GM23338 (cell line): ENCODE results near the gene MEPE. TPM values are rescaled to one million over a fixed set of nuclear protein-coding genes. Genes with fewer than 3 reads are reported as not detected.

ENCODE experiments used
- ATAC-seq: fragments of 200-7000 bp; cut with Tn5 transposase; 3 replicates; pipeline ENCODE4 v1.9.1; 2020
- DNase-seq: peaks from one replicate; pipeline ENCODE4 v3.0.0-alpha.2; 2015; ENCODE audit warnings: low spot score
- H2AFZ ChIP-seq: fragments of 200-600 bp; sonication (generic); 2 replicates; pipeline ENCODE4 v1.8.0; 2016; ENCODE audit warnings: antibody characterized with exemption, mild to moderate bottlenecking, moderate library complexity
- H3F3A ChIP-seq: fragments of 200-600 bp; sonication (generic); replicated peaks from 2 replicates; pipeline ENCODE4 v1.8.0; 2017; ENCODE audit warnings: antibody characterized with exemption, mixed run types, low read depth
- H3K27ac ChIP-seq: fragments of 200-600 bp; sonication (generic); 2 replicates; pipeline ENCODE4 v1.6.1; 2016; ENCODE audit warnings: low read depth
- H3K27me3 ChIP-seq: fragments of 200-600 bp; sonication (generic); 2 replicates; pipeline ENCODE4 v1.8.0; 2016; ENCODE audit warnings: mild to moderate bottlenecking, mixed run types, moderate library complexity; ENCODE audit not compliant: insufficient read depth
- H3K36me3 ChIP-seq: fragments of 200-600 bp; sonication (generic); 2 replicates; pipeline ENCODE4 v1.8.0; 2016; ENCODE audit warnings: mild to moderate bottlenecking; ENCODE audit not compliant: insufficient read depth
- H3K4me1 ChIP-seq: fragments of 200-600 bp; sonication (generic); 2 replicates; pipeline ENCODE4 v1.8.0; 2016; ENCODE audit warnings: mild to moderate bottlenecking, moderate library complexity; ENCODE audit not compliant: insufficient read depth
- H3K4me2 ChIP-seq: fragments of 200-600 bp; sonication (generic); 2 replicates; pipeline ENCODE4 v1.7.1; 2017; ENCODE audit warnings: mixed run types
- H3K4me3 ChIP-seq: fragments of 200-600 bp; sonication (generic); 2 replicates; pipeline ENCODE4 v1.6.1; 2016; ENCODE audit warnings: mixed run types
- H3K79me2 ChIP-seq: fragments of 200-600 bp; sonication (generic); replicated peaks from 2 replicates; pipeline ENCODE4 v1.8.0; 2017; ENCODE audit warnings: mild to moderate bottlenecking; ENCODE audit not compliant: insufficient read depth
- H3K9me2 ChIP-seq: fragments of 200-600 bp; sonication (generic); 2 replicates; pipeline ENCODE4 v1.8.0; 2017; ENCODE audit not compliant: insufficient read depth
- H4K20me1 ChIP-seq: fragments of 200-600 bp; sonication (generic); replicated peaks from 2 replicates; pipeline ENCODE4 v1.8.0; 2017; ENCODE audit warnings: mild to moderate bottlenecking; ENCODE audit not compliant: insufficient read depth
- H3K27ac Mint-ChIP-seq: 2 replicates; pipeline ENCODE4 v1.8.0; 2020; ENCODE audit warnings: inconsistent platforms, mild to moderate bottlenecking, moderate library complexity, mixed read lengths
- H3K27me3 Mint-ChIP-seq: 3 replicates; pipeline ENCODE4 v1.8.0; 2022; ENCODE audit warnings: low read depth, mild to moderate bottlenecking, moderate library complexity, mixed read lengths, inconsistent platforms; ENCODE audit not compliant: insufficient read depth, poor library complexity
- H3K36me3 Mint-ChIP-seq: 3 replicates; pipeline ENCODE4 v1.8.0; 2021; ENCODE audit warnings: low read depth, mild to moderate bottlenecking, inconsistent platforms, moderate library complexity, mixed read lengths
- H3K4me1 Mint-ChIP-seq: 3 replicates; pipeline ENCODE4 v1.8.0; 2020; ENCODE audit warnings: mild to moderate bottlenecking, inconsistent platforms, mixed read lengths
- H3K4me3 Mint-ChIP-seq: 3 replicates; pipeline ENCODE4 v1.8.0; 2021; ENCODE audit warnings: moderate library complexity, mild to moderate bottlenecking, inconsistent platforms, mixed read lengths
- H3K9me3 Mint-ChIP-seq: 3 replicates; pipeline ENCODE4 v1.8.0; 2020; ENCODE audit warnings: moderate library complexity, mild to moderate bottlenecking, inconsistent platforms, mixed read lengths
- CREB1 ChIP-seq: fragments of 250-450 bp; sonication (Bioruptor Pico); IDR thresholded peaks from 2 replicates; pipeline ENCODE4 v1.5.0; 2020; ENCODE audit warnings: low read depth, mild to moderate bottlenecking, moderate library complexity
- EZH2 ChIP-seq: fragments of 200-600 bp; sonication (generic); IDR thresholded peaks from one replicate; pipeline ENCODE4 v1.8.0; 2017; ENCODE audit warnings: antibody characterized with exemption, mild to moderate bottlenecking, low read depth; ENCODE audit not compliant: unreplicated experiment
- EZH2phosphoT487 ChIP-seq: fragments of 200-600 bp; sonication (generic); IDR thresholded peaks from one replicate; pipeline ENCODE4 v1.8.1; 2018; ENCODE audit warnings: antibody characterized with exemption; ENCODE audit not compliant: unreplicated experiment
- JUNB ChIP-seq: IDR thresholded peaks from one replicate; pipeline ENCODE4 v1.6.1; 2016; ENCODE audit warnings: antibody characterized with exemption; ENCODE audit not compliant: unreplicated experiment
- NANOG ChIP-seq: IDR thresholded peaks from 2 replicates; pipeline ENCODE4 v1.6.1; 2016; ENCODE audit warnings: antibody characterized with exemption, borderline replicate concordance
- POLR2AphosphoS5 ChIP-seq: IDR thresholded peaks from 2 replicates; pipeline ENCODE4 v1.6.1; 2016; ENCODE audit warnings: antibody characterized with exemption, low read depth
- ZNF114 ChIP-seq: fragments of 250-450 bp; sonication (Bioruptor Pico); IDR thresholded peaks from 2 replicates; pipeline ENCODE4 v1.5.0; 2020; ENCODE audit warnings: mild to moderate bottlenecking, moderate library complexity
- polyA plus RNA-seq: library from polyadenylated mRNA; unstranded; fragments of >200 nt; fragmentation: Nextera tagmentation; extraction: Ambion mirVana; gene quantifications from 2 replicates; pipeline ENCODE4 v1.2.1, GENCODE V29; 2016
- total RNA-seq: library from RNA; depleted of rRNA; stranded (reverse); fragments of >200 nt; shearing (Covaris generic); gene quantifications from 2 replicates; pipeline ENCODE4 v1.2.3, GENCODE V29; 2014
- TF ChIP-seq, protein P1 (sequence below), 2 experiments: fragments of 200-600 bp in 1 of 2; sonication (generic) in 1 of 2; conservative IDR thresholded peaks; 2 replicates each; pipeline versions ENCODE4 v1.5.1 to v1.6.1; 2016 to 2017; ENCODE audit warnings: antibody characterized with exemption in 2 of 2, low read depth in 2 of 2, mild to moderate bottlenecking in 2 of 2, moderate library complexity in 1 of 2
- TF ChIP-seq, protein P2 (sequence below): IDR thresholded peaks from one replicate; pipeline ENCODE4 v1.6.1; 2018; ENCODE audit warnings: antibody characterized with exemption; ENCODE audit not compliant: unreplicated experiment
- TF ChIP-seq, protein P3 (sequence below): IDR thresholded peaks from 2 replicates; pipeline ENCODE4 v1.6.1; 2016; ENCODE audit warnings: antibody characterized with exemption

The MEPE gene
- total and polyA plus RNA-seq, 2 experiments from 2014 or later = not detected

DNA sequence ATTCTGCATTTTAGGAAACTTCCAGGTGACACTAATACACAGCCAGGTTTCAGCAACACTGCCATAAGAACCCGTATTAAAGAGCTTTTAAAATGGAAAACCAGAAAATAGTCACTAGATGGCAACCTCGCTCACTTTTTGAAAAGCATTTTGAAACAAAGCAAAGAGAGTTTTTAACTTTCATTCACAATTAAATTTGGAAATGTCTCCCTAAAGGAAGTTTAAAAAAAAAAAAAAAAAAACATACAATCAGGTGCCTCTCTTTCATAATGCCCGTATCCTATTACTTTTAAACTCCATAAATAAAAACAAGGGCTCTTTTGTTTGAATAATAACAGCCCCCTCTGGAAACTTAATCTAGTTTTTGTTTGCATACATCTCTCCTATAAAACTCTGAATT lies 20.3 kb downstream of the MEPE start:
- H3K4me1 Mint-ChIP-seq = peaks cover 44% of the 10 kb centered on the region
- Histone ChIP-seq H3K4me2 (peak overlapping the region; percentile 23), H3K4me1 (peaks cover 17% of the 10 kb centered on the region), H3K27ac (no peak overlapping the region), H3K9me2 (no peaks in the 10 kb centered on the region), H3K79me2 (no peaks in the 10 kb centered on the region), H2AFZ (no peak overlapping the region), H3F3A (no peaks in the 10 kb centered on the region), H3K36me3 (no peaks in the 10 kb centered on the region), H3K4me3 (0 out of 2 replicates have a peak overlapping the region, but pooled peaks have one; percentile 5), H4K20me1 (no peaks in the 10 kb centered on the region), H3K27me3 (no peaks in the 10 kb centered on the region)
- peak overlapping the region; percentile 5; the same call in 2 of the 3 replicates for H3K4me3 Mint-ChIP-seq
- peak overlapping the region; percentile 33 for H3K27ac Mint-ChIP-seq
- H3K9me3 Mint-ChIP-seq = no peaks in the 10 kb centered on the region
- H3K36me3 Mint-ChIP-seq = no peaks in the 10 kb centered on the region
- peaks cover 3% of the 10 kb centered on the region for H3K27me3 Mint-ChIP-seq
- DNase-seq = peak; percentile 79
- ATAC-seq = peak; percentile 41
- TF ChIP-seq, protein P1, sequence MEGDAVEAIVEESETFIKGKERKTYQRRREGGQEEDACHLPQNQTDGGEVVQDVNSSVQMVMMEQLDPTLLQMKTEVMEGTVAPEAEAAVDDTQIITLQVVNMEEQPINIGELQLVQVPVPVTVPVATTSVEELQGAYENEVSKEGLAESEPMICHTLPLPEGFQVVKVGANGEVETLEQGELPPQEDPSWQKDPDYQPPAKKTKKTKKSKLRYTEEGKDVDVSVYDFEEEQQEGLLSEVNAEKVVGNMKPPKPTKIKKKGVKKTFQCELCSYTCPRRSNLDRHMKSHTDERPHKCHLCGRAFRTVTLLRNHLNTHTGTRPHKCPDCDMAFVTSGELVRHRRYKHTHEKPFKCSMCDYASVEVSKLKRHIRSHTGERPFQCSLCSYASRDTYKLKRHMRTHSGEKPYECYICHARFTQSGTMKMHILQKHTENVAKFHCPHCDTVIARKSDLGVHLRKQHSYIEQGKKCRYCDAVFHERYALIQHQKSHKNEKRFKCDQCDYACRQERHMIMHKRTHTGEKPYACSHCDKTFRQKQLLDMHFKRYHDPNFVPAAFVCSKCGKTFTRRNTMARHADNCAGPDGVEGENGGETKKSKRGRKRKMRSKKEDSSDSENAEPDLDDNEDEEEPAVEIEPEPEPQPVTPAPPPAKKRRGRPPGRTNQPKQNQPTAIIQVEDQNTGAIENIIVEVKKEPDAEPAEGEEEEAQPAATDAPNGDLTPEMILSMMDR (conservative IDR thresholded peaks at IDR 0.05; ENCODE audit: low read depth in 2 of 2) = peak; percentile 62 to 73
- no peak for TF ChIP-seq NANOG

DNA sequence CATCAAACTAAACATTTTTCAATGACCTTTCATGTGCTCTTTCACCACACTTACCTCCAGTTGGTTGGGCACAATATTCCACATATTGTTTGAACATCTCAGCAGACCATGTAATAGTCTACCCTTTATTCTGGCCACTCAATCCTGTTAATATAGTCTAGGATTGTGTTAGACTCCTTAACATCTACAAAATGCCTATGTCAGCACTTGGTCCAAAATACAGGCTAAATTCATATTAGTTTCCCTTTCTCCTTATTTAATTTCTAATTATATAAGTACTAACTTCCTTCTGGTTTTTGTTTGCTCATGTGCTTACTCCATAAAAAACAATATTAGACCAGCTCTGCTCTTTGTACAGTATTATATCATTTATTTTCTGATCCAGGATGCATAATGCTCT lies 21.1 kb downstream of the MEPE start:
- Histone ChIP-seq H3K4me3 (no peak overlapping the region), H2AFZ (no peak overlapping the region), H3K27me3 (no peaks in the 10 kb centered on the region), H4K20me1 (no peaks in the 10 kb centered on the region), H3K9me2 (no peaks in the 10 kb centered on the region; the same call in 1 of the 2 replicates), H3K4me2 (peak overlapping the region; percentile 23; the same call in 1 of the 2 replicates), H3F3A (no peaks in the 10 kb centered on the region), H3K79me2 (no peaks in the 10 kb centered on the region), H3K27ac (no peak overlapping the region), H3K4me1 (peaks cover 17% of the 10 kb centered on the region), H3K36me3 (no peaks in the 10 kb centered on the region)
- no peaks in the 10 kb centered on the region; the same call in 2 of the 3 replicates for H3K36me3 Mint-ChIP-seq
- H3K27ac Mint-ChIP-seq = peak overlapping the region; percentile 33; the same call in 1 of the 2 replicates
- ATAC-seq (no peak), DNase-seq (no peak)
- H3K9me3 Mint-ChIP-seq = no peaks in the 10 kb centered on the region
- H3K4me3 Mint-ChIP-seq = no peak overlapping the region; the same call in 2 of the 3 replicates
- peaks cover 42% of the 10 kb centered on the region for H3K4me1 Mint-ChIP-seq
- peaks cover 3% of the 10 kb centered on the region for H3K27me3 Mint-ChIP-seq
- TF ChIP-seq ZNF114 (CRISPR knock-in tag) = no peak
- TF ChIP-seq, protein P1 (conservative IDR thresholded peaks at IDR 0.05; ENCODE audit: low read depth in 2 of 2) = no peak
- TF ChIP-seq NANOG = no peak
- TF ChIP-seq POLR2AphosphoS5 = no peak
- TF ChIP-seq JUNB = no peak
- no peak for TF ChIP-seq EZH2
- no peak for TF ChIP-seq CREB1
- TF ChIP-seq, protein P2, sequence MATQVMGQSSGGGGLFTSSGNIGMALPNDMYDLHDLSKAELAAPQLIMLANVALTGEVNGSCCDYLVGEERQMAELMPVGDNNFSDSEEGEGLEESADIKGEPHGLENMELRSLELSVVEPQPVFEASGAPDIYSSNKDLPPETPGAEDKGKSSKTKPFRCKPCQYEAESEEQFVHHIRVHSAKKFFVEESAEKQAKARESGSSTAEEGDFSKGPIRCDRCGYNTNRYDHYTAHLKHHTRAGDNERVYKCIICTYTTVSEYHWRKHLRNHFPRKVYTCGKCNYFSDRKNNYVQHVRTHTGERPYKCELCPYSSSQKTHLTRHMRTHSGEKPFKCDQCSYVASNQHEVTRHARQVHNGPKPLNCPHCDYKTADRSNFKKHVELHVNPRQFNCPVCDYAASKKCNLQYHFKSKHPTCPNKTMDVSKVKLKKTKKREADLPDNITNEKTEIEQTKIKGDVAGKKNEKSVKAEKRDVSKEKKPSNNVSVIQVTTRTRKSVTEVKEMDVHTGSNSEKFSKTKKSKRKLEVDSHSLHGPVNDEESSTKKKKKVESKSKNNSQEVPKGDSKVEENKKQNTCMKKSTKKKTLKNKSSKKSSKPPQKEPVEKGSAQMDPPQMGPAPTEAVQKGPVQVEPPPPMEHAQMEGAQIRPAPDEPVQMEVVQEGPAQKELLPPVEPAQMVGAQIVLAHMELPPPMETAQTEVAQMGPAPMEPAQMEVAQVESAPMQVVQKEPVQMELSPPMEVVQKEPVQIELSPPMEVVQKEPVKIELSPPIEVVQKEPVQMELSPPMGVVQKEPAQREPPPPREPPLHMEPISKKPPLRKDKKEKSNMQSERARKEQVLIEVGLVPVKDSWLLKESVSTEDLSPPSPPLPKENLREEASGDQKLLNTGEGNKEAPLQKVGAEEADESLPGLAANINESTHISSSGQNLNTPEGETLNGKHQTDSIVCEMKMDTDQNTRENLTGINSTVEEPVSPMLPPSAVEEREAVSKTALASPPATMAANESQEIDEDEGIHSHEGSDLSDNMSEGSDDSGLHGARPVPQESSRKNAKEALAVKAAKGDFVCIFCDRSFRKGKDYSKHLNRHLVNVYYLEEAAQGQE = no peak
- TF ChIP-seq, protein P3, sequence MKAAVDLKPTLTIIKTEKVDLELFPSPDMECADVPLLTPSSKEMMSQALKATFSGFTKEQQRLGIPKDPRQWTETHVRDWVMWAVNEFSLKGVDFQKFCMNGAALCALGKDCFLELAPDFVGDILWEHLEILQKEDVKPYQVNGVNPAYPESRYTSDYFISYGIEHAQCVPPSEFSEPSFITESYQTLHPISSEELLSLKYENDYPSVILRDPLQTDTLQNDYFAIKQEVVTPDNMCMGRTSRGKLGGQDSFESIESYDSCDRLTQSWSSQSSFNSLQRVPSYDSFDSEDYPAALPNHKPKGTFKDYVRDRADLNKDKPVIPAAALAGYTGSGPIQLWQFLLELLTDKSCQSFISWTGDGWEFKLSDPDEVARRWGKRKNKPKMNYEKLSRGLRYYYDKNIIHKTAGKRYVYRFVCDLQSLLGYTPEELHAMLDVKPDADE = no peak
- TF ChIP-seq EZH2phosphoT487 = no peak
